ENCODE results near the gene ATF3. TPM values are rescaled to one million over a fixed set of nuclear protein-coding genes. Genes with fewer than 3 reads are reported as not detected.

The ATF3 gene, protein sequence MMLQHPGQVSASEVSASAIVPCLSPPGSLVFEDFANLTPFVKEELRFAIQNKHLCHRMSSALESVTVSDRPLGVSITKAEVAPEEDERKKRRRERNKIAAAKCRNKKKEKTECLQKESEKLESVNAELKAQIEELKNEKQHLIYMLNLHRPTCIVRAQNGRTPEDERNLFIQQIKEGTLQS
- 1.5 and 2.6 TPM in 2 replicates for total RNA-seq

DNA sequence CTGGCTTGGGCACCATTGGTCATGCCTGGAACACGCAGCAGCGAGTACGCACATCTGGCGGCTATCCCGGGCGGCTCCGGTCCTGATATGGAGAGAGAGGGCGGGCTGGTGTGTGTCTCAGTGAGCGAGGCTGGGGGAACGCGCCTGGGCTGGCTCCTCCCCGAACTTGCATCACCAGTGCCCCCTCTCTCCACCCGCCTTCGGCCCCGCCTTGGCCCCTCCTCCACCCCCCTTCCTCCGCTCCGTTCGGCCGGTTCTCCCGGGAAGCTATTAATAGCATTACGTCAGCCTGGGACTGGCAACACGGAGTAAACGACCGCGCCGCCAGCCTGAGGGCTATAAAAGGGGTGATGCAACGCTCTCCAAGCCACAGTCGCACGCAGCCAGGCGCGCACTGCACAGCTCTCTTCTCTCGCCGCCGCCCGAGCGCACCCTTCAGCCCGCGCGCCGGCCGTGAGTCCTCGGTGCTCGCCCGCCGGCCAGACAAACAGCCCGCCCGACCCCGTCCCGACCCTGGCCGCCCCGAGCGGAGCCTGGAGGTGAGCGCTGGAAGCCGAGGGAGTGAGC is at the start of gene ATF3:
Gene ATF3 (plus strand): TSS at position 370 of the 567 bp plus-strand sequence. CDS start 6,261 bp downstream, outside the sequence.

Other genes starting within 250 kb of the ATF3 start
- 3.1 and 5.1 TPM in 2 replicates for gene PACC1, start 193.9 kb upstream of the ATF3 start, total RNA-seq
- gene NENF, start 175.8 kb upstream of the ATF3 start, total RNA-seq: 110 and 150 TPM in 2 replicates
- gene BATF3, start 91.1 kb downstream of the ATF3 start, total RNA-seq: 0.43 and 2.1 TPM in 2 replicates
- 22.4 and 22.7 TPM in 2 replicates for gene NSL1, start 183.0 kb downstream of the ATF3 start, total RNA-seq
- gene TATDN3, start 183.1 kb downstream of the ATF3 start, total RNA-seq: 9.9 and 11.9 TPM in 2 replicates
- not detected in 2 replicates for gene SPATA45, start 238.9 kb downstream of the ATF3 start, total RNA-seq
- 1.8 and 3.8 TPM in 2 replicates for gene FLVCR1, start 249.5 kb downstream of the ATF3 start, total RNA-seq

Data from pericardium fibroblast (primary cell).